Glomerular endothelial cell (primary cell): ENCODE measurements around the gene EDN3. TPM values are rescaled to one million over a fixed set of nuclear protein-coding genes. Genes with fewer than 3 reads are reported as not detected.
"Not testable (repeated sequence)": the region's sequence is repeated elsewhere in the genome, so short reads cannot be mapped to it uniquely, and the experiment has no call there.

Experiments
- DNase-seq: peaks from one replicate; pipeline ENCODE4 v3.0.0-alpha.2; 2011; ENCODE audit warnings: low read depth, low spot score; ENCODE audit errors: extremely low read depth
- total RNA-seq: library from RNA; depleted of rRNA; stranded (reverse); fragments of >200 nt; gene quantifications from 2 replicates; pipeline ENCODE4 v1.2.3, GENCODE V29; 2015

The EDN3 gene
- total RNA-seq, 1 donor from 2014 or later: not detected

DNA sequence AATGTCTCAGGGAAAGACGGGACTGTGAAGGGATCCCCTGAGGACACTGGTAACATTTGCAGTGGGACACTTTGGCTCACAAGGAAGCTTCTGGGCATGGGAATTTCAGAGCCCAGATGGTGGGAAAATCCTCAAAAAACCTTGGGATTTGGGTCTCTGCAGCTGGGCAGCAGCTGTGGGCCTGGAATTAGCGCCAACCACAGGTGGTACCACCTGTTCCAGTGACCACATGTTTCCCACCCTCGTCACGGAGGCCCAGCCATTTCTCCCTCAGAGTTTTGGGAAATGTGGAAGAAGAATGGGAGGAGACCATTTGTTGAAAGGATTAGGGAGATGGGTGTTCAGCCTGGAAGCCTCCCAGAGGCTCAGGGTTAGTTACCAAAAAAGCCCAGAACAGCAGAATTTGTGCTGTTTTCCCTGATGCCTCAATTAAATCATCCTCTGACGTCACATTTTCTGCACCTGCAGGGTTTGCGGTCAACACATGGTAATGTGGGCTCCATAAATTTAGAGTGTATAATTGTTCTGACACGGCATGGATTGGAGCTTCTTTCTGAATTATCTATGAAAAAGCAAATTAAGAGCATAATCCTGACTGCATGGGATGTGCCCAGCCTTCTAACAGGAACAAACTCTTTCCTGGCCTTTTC lies 34.4 kb downstream of the EDN3 start:
- no peak for DNase-seq

DNA sequence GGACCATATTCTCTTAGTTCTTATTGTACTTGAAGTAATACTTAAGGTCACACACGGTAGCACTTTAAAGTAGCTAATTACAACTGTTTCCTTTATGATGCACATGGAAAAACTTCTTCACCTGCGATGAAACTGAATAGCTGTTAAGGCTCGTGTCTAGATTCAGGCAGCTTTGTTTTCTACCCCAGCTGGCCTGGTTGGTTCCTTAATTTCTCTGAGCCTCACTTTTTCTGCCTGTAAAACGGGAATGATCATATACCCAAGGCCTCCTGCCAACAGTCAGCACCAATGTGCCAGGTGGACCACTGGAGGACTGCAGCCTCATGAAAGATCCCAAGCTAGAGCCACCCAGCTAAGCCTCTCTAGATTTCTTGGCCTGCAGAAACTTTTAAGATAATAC lies 35.0 kb downstream of the EDN3 start:
- no peak for DNase-seq

DNA sequence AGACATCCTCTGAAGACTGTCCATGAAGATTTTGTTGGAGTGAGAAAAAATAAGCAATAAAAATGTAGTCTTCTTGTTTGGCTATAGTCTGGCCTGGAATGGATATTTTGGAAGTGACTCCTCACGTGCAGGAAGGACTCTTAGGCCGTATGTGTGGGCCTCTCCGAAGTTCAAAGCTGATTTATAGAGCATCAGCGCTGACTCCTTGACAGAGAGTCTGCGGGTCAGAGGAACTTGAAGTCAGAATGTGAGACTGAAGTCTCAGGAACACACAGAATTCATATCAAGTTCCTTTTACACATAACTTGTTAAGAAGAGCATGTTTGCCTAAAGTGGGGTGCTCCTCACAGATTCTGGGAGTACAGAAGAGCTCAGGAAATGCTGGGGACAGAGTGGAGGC lies 36.1 kb downstream of the EDN3 start:
- DNase-seq: no peak

DNA sequence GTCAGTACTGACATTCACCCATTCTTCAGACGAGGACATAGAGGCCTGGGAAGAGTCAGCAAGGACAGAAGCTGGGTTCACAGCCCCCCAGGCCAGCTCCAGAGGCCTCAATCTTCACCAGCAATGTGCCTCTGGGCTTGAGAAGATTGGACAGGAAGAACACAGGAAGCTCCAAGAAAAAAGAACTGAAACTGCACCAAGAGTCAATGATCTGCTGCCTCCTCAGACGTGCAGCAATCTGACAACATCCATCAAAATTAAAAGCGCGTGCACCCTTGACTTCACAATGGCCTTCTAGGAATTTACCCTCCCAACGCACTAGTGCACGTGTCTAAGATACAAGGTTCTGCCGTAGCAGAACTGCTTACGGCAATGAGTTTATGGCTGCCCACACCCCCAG lies 38.0 kb downstream of the EDN3 start:
- DNase-seq: not testable (repeated sequence)

DNA sequence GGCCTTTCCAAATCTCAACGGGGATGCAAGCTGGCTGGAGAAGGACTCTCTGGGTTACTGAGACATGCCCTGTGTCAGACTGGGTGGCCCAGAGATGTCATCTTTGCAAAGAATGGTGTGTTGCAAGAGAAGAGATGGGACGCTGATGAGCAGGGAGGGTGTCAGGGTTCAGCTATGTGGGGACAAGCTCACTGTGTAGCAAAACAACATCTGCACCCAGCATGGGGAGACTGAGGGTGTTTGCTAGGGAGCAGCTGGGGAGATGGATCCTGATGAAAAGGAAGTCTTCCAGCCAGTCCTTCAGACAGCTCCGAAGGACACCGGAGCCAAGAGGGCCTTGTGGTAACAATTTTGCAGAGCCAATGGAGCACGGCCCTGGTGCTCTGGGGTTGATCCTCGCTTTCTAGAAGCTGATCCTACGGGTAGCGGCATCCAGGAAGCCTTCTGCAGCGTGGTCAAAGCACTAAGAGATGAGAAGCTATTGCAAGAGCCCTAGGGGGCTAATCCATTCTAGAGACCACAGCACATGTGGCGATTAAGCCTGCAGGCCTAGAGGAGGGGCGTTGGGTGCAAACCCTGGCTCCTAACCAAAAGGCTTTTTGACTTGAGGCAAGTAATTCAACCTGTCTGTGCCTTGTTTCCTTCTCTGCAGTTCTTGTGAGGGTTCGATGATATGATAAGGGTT lies 39.9 kb downstream of the EDN3 start:
- no peak for DNase-seq

DNA sequence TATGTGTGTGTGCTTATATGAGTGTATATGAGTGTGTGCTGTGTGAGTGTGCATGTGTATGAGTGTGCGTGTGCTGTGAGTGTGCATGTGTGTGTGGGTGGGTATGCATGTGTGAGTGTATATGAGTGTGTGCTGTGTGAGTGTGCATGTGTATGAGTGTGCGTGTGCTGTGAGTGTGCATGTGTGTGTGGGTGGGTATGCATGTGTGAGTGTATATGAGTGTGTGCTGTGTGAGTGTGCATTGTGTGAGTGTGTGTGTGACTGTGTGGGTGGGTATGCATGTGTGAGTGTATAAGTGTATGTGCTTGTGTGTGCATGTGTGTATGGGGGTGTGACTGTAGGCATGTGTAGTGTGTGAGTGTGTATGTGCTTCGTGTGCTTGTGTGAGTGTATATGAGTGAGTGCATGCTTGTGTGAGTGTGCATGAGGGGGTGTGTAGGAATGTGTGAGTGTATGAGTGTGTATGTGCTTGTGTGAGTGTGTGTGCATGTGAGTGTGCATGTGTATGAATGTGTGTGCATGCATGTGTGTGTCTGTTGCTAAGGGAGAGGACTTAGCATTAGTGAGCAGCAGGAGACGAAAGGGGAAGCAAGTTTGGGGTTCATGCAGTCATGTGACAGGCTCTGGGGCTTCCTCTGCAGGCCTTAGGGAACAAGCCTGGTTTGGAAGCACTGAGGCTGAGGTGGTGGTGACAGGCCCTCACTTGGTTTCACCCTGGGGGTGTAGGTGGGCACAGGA lies 41.0 kb downstream of the EDN3 start:
- DNase-seq: not testable (repeated sequence)

DNA sequence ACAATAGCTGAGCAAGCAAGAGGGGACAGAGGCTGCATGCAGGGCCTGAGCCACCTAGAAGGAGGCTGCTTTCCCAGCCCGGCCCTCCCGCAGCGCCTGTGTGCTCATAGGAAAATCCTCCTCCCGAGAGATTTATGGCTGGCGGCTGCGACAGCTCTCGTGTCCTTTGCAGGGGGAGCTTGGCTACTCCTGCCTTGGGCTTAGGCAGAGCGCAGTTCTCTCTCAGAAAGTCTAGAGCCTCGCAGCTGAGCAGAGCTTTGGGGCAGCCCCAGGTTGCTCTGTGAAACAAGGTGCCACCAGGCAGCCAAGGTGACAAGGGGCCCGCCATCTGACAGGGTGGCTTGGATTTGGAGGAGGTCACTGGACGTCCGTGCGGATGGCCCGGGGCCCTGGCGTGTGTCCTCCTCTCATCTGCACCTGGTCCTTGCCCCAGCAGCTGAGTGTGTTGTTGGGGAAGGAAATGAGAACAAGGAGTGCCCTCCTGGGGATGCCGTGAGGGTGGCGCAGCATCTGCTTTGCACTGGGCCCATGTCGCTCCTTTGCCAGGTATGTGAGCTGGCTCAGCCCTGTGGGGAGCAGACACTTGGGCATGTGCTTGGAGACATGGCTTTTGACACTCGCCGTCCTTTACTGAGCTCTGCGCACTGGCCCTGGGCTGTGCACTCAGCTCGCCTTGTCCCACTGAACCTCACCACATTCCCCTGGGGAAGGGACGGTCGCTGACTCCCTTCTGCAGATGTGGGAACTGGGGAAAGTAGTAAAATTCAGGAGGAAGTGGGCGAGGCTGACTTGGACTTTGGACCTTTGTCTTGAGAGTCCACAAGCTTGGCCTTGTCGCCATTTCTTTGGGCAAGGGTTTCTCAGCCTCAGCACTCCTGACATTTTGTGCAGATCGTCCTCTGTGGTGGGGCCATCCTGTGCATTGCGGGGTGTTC lies 41.9 kb downstream of the EDN3 start:
- DNase-seq: no peak

DNA sequence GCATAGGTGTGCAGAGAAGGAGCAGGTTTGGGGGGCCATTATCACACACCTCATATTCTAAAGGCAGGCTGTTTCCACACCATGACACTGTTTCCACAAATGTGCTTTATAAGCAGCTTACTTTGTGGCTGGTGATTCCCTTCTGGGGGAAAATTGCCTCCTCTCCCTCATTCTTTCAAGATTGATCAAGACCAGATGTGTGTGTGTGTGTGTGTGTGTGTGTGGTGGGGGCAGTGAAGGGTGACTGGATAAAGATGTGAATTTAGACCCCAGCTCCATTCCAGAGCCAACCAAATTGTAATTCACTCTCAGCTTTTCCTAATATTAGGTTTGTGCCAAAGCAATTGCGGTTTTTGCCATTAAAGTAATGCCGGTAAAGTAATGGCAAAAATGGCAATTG lies 45.6 kb downstream of the EDN3 start:
- DNase-seq: no peak

DNA sequence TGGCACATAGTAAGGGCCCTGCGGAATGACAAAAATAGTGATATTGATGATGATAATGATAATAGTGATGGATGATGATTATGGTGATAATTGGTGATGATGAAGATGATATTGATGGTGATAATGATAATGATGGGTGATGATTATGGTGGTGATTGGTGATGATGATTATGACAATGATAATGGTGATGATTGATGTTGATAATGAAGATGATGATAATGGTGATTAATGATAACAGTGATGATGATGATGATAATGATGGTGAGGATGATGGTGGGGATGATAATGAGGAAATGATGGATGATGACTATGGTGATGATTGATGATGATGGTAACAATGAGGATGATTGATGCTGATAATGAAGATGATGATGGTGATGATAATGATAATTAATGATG lies 48.9 kb downstream of the EDN3 start:
- no peak for DNase-seq

DNA sequence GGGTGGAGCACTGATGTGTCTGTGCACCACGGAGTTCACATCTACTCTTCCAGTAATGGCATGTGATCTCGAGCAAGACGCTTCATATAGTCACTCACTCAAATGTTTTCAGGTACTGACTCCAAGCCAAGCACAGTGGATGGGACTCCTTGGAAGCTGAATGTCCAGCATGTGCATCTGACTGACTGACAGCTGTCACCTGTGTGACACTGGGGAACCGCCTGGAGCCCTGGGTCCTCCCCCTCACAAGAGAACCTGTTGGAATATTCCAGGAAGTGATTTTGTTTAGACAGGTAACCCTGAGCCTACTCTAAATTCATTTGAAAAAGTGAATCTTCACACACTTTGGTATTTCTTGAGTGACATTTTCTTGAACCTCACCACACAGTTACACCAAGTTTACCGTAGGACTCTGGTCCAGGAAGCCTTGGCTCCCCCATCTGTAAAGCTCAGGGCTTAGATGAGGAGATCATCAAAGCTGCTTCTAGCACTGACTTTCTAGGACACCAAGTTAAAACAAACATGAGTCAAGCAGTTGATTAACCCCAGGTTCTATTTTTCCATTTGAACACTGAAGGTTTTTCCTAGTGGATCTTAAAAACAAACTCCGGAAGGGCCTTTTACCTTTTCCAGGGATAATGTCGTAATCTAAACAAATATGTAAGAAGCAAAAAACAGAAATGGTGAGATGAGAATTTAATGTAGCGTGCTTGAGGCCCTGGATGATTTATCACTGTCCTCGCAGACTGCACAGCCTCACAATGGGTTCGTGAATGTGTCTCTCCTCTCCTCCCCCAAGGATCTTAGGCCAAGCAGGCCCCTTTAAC lies 50.1 kb downstream of the EDN3 start:
- no peak for DNase-seq

DNA sequence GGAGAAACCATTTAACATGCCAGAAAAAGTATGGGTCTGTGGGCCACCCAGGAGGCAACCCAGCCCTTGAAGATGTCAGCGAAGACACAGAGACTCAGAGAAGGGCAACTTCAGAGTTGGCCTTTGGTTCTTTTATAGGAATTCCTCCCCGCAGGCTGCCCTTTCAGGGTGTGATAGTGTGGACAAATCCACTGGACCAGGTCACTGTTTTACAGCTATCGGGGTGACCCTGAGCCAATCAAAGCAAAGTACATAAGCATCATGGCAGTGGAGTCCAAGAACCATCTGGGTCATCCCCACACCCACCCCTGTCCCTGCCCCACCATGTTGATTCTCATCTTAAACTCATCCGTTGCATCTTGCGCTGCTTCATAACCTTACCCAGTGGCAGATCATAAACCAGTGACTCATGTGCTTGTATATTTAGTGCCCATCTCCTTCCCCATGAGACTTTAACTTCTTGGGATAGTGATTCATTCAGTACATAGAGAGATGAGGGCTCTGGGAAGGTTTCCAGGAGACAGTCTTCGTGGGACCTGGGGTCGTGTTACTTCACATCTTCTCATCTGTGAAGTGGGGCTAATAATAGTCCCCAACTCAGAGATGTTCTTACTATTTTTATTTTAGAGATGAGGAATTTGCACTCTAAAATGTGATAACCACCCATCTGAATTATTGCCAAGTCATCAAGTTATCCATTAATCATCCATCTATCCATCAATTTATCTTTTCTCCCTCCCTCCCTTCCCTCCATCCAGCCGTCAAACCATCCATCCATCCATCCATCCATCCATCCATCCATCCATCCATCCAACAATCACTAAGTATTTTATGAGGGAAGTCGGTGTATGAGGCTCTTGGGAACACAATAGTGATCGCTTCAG lies 51.0 kb downstream of the EDN3 start:
- DNase-seq: no peak

DNA sequence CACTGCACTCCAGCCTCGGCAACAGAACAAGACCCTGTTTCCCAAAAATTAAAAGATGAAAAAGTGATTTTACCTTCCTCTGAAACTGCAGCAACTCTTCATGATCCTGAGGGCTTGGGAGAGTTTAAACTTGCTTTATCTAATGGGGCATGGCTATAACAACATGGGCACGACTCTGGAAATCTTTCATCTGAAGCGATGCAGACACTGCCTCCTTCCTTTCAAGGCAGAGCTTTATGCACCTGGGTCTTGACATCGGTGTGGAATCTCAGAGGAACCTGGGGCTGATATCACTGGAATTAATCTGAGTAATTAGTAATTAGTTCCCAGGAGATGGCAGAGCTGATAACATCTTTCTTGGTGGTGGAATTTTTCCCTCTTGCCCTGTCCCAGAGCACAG lies 52.1 kb downstream of the EDN3 start:
- DNase-seq: no peak

DNA sequence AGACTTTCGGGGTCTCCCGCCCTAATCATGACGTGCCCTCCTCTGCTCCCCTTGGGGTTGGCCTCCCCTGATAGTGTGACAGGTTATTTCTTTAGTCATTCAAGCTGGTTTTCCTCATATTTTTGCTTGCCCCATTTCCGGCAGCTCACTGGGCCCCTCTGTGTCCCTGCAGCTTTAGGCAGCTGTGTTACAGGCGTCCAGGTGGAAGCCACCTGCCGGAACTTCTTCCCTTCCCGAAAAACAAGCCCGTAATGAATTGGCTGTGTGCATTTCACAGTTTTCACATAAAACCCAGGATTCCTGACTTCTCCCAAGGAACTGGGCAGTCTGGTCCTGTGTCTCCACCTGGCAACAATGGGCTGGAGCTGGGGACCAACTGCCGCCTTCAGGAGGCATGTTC lies 52.6 kb downstream of the EDN3 start:
- no peak for DNase-seq

DNA sequence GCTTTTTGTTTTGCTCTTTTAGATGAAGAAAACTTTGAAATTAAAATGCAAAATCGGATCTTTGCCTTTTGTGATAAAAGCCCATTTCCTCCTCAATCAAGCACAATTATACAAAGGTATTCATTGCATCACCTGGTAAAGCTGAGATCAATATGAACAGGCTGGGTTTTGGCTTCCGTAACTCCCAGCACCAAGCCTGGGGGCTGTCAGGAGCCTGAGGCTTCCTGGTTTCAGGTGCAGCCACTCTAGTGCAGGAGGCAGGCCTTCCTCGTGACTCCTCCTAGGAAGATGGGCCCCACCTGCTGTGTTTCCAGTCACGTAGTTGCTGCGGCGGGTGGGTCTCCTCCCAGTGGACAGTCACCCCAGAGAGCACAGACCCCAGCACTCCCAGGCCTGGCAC lies 54.0 kb downstream of the EDN3 start:
- no peak for DNase-seq

DNA sequence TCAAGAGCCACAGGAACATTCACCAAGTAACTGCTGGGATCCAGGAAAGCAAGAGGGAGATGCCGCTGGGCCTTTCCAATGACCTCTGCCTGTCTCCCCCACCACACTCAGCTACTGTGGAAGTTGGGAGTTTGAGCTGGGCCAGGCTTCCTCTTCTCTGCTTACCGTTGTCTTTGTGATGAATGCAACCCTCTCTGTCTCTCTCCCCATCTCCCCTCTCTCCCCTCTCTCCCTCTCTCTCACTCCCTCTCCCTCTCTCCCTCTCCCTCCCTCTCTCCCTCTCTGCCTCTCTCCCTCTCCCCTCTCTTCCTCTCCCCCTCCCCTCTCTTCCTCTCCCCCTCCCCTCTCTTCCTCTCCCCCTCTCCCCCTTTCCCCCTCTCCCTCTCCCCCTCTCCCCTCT lies 54.8 kb downstream of the EDN3 start:
- no peak for DNase-seq

DNA sequence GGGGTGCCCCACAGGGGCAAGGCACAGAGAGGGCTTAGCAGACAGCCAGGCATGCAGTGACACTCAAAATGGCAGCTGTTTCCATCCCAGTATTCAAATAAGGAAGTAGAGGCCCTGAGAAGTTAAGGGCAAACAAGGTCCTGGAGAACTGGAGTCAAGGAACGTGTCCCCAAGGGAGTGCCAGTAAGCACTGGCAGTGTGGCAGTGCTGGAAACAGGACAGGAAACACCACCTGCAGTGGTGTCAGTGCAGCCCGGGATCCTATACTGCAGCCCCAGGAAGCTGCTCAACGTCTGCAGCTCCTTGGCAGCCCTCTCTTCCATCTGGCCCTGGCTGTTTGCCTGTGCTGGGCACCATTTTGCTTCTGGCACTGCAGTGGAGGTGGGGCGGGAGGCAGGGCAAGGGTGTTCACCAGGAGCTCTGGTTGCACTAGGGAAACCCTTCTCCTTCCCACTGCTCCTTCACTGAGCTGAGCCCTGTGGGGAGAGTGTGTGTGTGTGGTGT lies 56.3 kb downstream of the EDN3 start:
- DNase-seq: no peak

DNA sequence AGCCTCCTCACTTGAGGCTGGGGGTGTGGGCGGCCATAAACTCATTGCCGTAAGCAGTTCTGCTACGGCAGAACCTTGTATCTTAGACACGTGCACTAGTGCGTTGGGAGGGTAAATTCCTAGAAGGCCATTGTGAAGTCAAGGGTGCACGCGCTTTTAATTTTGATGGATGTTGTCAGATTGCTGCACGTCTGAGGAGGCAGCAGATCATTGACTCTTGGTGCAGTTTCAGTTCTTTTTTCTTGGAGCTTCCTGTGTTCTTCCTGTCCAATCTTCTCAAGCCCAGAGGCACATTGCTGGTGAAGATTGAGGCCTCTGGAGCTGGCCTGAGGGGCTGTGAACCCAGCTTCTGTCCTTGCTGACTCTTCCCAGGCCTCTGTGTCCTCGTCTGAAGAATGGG lies 58.4 kb downstream of the EDN3 start:
- DNase-seq: not testable (repeated sequence)

DNA sequence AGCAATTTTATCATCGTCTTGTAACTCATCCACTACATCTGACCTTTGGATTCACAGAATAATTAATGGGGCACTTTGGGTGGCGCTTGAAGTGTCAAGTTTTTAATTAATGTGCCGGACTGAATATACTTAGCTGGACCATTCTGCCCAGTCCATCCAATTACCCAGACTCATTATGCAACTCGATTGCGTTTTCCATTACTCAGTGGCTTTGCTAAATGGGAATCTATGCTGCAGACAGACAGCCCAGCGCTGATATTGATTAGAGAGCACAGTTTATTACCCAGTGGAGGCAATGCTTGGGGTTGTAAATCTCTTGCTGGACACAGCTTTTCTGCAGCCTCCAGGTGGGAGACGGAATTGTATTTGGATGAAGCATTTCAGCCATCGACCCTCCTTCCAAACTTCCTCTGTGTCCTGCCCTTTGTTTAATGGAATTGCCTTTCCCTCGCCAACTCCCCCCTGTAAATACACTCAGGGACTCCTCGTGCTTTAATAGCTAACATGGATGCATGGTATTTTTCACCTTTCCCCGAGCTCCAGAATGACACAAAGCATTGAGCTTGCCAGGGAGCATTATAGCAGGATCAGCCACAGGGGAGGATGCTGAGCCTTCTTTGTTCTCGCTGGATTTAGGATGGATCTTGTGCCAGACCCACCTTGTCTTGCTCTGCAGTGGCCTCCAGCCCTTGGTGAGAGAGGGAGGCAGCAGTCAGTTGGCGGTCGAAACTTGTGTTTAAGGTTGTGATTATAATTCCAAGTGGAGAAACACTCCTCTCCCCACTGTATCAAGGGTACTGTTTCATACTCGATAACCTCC lies 59.7 kb downstream of the EDN3 start:
- no peak for DNase-seq
